ENCODE measurements around the gene COL5A1. TPM values are rescaled to one million over a fixed set of nuclear protein-coding genes. Genes with fewer than 3 reads are reported as not detected.

The COL5A1 gene
- total RNA-seq, 1 donor from 2014 or later: 2.8 TPM

DNA sequence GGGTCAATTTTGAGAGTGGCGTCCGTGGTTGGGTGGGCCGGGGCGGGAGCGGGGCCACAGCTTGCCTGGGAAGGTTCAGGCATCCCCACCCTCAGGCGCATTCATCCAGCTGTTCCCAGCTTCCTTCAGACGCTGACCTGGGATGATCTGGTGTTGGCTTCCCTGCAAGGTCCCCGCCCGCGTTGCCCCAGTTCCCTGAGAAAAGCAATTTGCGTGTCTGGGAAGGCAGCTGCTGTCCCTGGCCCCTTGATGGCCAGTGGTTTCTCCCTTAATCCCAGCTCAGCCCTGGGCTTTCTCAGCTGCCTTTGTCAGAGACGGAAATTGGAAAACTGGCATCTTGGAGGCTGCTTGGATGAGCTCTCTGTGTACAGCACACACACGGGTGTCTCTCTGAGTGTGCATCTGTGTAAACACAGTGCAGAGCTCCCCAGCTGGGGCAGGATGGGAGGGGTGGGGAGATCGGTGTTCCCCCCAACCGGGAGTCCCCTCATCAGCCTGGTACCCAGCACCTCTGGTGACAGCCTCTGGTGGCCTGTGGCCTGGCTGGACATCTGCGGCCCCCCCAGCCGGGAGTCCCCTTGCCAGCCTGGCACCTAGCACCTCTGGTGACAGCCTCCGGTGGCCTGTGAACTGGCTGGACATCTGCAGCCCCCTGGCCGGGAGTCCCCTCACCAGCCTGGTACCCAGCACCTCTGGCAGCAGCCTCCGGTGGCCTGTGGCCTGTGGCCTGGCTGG lies 94.0 kb downstream of the COL5A1 start:
- no peak for DNase-seq (ENCODE audit: low spot score)
- no peak for ATAC-seq

DNA sequence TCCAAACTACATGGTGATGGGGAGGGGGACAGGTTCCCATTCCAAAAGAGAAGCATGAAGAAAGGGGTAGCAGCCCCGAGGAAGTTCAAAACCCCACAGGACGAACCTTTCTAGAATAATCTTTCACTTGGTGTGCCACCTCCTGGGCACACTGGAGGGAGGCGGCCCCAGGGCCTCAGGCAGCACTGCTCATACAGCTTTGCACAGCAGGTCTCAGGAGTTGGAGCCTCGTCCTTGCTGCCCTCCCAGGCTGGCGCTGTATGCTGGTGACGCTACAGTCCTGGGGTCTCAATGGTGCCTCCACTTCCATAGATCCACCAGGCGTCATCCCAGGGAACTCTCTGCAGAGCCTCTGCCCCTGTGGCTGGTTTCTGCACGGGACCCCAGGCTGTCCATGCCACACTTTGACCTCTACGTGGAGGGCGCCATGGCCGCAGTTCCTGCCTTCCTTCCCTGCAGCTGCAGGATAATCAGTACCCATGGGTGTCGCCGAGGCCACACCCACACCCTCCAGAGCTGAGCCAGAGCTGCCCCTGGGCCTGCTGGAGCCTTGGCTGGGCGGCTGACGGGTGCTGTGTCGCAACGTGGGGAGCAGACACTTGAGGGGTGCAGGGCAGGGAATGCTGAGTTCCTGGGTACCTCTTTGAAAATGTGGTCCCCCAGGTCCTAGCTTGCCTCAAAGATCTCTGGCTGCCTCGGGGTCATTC lies 95.3 kb downstream of the COL5A1 start:
- DNase-seq (ENCODE audit: low spot score): no peak
- ATAC-seq: no peak

DNA sequence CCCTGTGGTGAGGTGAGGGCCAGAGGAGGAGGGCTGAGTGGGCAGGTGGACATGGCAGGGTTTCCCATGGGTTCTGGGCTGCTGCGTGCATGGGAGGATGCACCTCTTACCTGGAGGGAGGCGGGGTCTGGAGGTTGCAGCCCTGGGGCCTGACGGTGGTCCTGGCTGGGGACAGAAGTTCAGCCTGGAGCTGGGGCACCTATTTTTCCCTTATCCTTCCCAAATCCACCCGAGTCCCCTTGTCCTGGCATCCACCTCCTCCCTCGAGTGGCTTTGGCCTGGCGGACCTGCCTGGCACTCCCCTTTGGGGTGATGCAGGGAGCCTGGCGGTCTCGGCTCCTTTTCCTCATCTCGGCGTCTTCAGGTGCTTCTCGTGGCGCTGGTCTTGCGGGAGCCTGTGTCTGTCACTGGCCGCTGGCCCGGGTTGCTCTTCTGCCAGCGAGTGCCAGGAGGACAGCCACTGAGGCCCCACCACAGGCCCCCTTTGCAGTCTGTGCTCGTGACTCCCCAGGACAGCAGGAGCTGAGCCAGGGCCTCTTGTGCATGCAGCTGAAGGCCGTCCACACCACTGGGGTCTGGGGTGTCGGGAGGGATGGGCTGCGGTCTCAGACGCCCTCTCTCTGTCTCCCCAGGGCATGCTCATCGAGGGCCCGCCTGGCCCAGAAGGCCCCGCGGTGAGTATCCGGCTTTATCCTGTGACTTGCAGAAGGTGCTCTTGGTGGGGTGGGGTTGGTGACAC lies 96.4 kb downstream of the COL5A1 start:
- DNase-seq (ENCODE audit: low spot score) (no peak), ATAC-seq (no peak)

DNA sequence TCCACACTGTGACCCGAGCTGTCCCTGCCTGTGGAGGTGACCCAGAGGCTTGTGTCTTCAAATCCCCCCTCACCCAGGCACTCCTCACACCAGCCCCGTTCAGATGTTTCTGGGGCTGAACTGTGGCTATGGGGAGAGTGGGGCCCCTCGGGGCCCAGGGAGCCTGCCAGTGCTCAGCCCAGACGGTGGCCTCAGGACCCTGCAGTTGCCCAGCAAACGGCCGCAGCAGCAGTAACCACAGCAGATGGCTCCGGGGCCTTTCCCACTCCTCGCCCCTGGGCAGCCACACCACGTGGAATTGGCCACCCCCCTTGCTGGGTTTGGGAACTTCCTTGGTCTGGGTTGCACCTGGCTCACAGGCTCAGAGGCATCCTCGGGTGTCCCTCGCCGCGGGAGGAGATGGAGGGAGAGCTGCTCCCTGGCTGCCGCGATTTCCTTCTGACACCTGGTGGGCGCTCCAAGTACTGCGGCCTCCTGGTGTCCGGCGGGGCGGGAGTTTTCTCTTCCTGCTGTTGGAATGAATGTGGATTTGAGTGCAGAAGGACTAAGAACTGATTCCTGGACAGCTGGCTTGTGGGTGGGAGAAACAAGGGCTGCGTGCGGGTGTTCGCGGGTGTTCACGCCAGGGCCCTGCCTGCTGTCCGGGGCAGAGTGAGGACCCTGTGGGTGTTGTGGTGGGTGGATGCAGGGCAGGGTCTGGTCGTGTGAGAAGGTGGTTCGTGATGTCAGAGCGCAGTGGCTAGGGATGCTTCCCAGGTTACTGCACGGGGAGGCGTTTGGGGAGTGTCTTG lies 97.5 kb downstream of the COL5A1 start:
- ATAC-seq: peak; percentile 87
- DNase-seq (ENCODE audit: low spot score): peak; percentile 61

DNA sequence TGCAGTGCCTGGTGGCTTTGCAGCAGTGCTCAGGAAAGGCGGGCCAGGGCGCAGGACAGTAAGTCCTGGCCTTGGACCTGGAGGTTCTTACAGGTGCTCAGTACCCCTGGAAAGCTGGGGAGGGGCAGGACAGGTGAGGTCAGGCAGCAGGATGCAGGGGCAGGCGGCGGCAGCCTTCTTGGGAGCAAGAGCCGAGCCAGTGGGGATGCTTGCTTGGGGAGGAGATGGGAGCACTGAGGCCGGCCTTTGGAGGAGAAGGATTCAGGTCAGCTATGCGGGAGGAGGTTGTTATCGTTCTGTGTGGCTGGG lies 98.0 kb downstream of the COL5A1 start:
- no peak for DNase-seq (ENCODE audit: low spot score)
- no peak for ATAC-seq

DNA sequence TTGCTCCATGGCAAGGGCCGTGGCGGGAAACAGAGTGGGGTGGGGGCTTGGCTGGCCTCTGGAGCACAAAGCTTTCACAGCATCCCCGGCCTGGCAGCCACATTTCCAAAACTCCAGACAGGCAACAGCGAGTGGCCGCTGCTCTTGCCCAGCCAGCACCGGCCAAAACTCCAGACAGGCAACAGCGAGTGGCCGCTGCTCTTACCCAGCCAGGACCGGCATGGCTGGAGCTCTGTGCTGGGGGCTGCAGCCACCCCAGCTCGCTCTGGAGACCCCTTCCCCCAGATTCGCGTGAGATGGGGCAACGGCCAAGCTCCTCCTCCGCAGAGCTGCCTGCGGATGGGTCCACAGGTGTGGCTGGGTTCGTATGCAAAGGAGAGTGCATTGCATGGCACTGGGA lies 98.5 kb downstream of the COL5A1 start:
- ATAC-seq: no peak

DNA sequence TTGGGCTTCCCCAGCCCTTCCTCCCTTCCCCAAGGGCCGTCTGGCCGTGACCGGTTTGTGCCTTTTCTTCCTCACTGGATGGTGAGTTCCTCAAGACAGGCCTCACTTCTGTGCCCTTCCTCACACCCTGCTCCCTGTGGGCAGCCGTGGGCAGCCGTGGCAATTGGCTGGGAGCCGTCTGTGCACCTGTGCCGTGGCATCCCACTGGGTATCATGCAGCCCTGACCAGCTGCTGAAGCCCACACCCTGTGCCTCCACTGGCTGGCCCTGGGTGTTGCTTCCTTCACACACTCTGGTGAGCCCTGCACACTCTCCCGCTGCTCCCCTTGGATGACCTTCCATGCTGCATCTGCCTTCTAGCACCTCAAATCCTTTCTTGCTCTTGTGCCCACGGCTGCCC lies 100.2 kb downstream of the COL5A1 start:
- DNase-seq (ENCODE audit: low spot score): no peak

More for the DNA sequence above, 98.5 kb downstream of the COL5A1 start:
- no peak for DNase-seq (ENCODE audit: low spot score)

DNA sequence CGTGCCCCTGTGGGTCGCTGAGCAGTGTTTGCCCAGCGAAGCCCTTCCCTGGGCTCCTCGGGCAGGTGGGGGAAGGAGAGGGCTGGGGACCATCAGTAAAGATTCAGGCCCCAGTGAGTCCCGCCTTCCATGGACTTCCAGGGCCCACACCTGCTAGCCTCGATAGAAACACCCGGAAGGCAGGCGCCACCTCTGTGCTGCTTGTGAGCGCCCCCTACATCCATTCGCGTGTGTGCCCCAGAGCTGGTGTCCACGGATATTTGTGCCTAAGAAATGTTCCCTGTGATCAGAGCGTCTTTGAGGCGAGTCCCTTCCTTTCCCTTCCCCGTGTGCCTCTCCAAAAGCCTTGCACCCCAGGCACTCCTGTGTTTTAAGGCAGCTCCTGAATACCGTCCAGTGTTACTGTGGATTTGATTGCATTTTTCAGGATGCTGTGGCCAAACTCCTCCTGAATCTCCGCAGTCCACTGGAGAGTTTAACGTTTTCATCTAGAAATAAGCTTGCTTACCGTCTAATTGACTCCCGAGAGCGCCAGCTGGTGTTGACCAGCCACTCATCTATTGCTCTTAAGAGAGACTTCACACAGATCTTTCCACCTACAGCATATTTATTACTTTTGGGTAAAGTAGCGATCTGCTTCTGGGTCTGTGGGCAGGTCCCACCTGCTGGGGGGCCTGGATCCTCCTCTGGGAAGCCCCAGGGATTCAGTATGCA lies 101.4 kb downstream of the COL5A1 start:
- DNase-seq (ENCODE audit: low spot score): no peak
- no peak for ATAC-seq

More for the DNA sequence above, 100.2 kb downstream of the COL5A1 start:
- no peak for ATAC-seq

DNA sequence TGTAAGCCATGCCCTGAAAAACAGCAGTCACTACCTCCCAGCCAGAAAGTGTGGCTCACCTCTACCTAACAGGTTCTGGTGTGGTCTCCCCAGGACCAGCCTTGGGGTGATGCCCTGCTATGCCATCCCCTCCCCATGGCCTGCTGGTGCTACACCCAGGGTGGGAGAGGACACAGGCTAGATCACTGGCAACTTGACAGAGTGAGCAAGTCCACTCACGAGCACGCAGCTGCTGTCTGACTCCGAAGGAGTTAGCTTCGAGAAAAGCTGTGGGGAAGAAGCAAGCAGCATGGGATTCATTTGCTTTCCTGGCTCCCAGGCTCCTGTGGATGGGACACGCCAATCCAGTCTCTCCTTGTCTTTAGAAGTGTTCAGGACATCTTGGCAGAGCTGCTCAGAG lies 102.2 kb downstream of the COL5A1 start:
- ATAC-seq (no peak), DNase-seq (ENCODE audit: low spot score) (no peak)

DNA sequence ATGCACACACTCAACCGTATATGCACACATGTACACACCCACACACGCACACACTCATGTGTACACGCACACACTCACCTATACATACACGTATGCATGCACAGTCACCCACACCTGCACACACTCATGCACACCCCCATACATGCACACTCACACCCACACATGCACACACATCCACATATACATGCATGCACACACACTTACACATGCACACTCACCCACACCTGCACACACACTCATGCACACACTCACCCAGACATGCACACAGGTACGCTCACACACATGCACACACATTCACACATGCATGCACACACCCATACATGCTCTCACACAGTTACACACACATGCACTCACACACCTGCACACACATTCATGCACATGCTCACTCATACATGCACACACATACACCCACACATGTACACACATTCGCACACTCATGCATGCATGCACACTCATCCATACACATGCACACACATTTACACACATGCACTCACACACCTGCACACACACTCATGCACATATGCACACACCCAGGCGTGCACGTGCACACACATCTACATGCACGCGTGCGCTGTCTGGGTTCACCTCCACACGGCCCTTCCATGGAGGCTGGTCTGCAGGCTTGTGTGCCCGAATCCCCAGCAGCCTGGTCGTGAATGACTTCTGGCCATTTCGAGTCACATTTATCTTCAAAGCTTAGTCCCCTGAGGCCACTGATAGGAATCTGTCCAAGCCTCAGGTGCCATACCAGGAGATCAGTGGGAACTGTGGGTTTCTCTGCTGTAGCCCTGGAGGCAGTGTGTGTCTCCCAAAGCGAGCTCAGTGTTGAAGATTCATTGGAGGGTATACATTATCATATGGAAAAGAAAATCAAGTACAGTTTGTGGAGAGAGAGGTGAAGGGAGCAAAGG lies 103.0 kb downstream of the COL5A1 start:
- ATAC-seq: no peak

DNA sequence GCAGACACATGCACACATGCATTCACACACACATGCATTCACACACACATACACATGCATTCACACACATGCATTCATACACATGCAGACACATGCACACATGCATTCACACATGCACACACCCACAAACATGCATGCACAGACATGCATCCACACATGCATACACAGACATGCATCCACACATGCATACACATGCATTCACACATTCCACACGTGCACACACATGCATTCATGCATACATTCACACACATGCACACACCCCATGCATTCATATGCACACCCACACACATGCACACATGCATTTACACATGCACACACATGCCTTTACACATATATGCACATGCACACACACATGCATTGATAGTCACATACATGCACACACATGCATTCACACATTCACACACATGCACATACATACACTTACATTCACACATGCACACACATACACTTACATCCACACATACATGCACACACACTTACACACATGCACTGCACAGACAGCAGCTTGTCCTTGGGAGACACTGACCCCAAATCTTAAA lies 106.4 kb downstream of the COL5A1 start:
- ATAC-seq: no peak
- no peak for DNase-seq (ENCODE audit: low spot score)

More for the DNA sequence above, 103.0 kb downstream of the COL5A1 start:
- no peak for DNase-seq (ENCODE audit: low spot score)

DNA sequence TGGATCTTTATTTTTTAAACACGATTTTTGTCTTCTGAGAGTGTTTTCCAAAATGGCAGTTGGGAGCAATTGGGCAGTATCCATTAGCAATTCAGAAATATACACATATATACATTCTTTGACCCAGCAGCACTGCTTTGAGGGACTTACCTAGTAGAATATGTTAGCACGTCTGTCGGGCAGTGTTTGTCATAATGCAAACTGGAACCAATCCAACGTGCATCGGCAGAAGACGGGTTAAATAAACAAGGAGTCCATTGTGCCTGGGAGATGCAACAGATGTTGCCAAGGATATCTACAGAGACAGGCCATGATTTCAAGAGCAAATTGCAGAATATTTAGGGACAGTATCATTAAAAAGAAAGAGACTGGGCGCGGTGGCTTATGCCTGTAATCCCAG lies 107.0 kb downstream of the COL5A1 start:
- DNase-seq (ENCODE audit: low spot score) (no peak), ATAC-seq (no peak)

DNA sequence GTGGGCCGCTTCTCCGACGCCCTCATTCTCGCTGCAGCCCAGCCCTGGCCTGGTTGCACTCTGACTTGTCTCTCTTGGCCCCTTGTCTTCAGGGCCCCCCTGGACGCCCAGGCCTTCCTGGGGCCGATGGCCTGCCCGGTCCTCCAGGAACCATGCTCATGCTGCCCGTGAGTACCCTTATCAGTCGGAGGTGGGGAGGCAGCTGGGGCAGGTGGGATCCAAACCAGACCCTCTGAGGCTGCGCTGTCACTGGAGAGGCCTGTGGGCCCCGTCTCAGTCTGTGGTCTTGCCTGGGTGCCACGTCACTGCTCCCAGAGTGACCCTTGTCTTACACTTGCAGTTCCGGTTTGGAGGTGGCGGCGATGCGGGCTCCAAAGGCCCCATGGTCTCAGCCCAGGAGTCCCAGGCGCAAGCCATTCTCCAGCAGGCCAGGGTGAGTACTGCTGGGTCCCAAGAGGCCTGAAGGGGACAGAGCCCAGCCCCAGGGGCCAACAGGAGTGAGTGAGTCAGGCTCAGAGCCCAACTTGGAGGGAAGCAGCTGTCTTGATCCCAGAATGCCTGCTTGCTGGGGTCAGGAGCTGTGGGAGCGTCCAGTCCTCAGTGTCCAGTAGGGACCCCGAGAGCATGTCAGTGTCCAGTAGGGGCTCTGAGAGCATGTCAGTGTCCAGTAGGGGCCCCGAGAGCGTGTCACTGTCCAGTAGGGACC lies 109.0 kb downstream of the COL5A1 start:
- no peak for ATAC-seq
- no peak for DNase-seq (ENCODE audit: low spot score)

DNA sequence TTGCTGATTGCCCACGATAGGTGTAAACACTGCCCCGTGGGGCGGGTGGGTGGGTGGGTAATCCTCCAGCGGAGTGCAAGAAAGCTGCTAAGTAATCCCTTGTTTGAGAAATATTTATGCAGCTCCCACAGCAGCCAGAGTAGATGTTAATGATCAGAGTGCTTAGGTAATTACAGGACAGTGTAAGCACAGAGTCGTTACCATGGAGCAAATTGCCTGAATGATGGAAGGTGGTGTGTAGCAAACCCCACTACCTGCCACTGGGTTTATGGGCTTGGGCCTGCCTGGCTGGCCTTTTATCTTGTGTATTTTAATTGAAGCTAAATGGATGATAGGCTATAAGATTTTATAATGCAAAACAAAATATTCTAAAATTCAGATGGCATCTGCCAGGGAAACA lies 110.0 kb downstream of the COL5A1 start:
- no peak for DNase-seq (ENCODE audit: low spot score)
- ATAC-seq: no peak

DNA sequence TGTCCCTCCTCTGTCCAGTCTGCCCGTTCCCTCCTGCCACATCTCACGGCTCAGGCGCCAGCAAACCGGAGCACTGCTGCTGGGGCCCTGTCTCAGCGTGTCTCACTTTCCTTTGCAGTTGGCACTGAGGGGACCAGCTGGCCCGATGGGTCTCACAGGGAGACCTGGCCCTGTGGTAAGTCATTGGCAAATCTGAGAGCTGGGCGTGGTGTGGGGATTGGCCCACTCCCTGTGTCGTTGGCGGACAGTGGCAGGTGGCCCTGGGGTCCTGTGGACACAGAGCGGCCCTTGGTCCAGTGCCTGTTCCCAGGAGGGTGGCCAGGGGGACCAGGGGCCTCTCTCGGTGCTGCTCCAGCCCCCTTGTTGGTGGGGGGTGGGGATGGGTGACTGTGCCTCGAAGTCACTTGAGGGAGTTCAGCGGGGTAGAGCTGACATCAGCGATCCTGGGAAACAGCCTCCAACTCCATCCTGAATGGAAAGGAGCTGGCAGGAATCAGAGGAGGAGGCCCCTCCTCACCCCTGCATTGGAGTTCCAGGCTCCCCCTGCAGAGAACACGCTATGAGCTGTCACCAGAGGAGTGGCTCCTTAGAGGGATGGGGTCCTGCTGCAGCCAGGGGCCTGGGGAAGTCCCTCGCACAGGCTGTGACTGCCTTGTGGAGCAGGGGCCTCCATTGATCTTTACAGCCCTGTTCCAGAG lies 111.0 kb downstream of the COL5A1 start:
- DNase-seq (ENCODE audit: low spot score) (no peak), ATAC-seq (no peak)

DNA sequence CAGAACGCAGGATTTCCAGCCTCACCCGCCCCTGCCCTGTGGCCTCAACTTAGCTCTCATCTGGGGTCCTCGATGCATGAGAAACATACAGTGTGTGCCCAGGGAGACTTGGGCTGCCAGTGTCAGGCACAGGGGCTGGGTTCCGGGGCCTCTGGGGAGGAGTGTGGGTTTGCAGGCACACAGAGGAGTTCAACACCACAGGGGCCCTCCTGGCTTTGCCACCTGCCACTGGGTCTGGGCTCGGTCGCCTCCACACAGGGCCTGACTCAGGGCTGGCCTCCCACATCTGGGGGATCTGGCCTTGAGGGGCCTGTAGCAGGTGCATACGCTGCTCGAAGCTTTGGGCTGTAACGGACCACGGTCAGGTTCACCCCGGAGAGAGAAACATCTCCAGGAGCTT lies 111.6 kb downstream of the COL5A1 start:
- ATAC-seq (no peak), DNase-seq (ENCODE audit: low spot score) (no peak)

DNA sequence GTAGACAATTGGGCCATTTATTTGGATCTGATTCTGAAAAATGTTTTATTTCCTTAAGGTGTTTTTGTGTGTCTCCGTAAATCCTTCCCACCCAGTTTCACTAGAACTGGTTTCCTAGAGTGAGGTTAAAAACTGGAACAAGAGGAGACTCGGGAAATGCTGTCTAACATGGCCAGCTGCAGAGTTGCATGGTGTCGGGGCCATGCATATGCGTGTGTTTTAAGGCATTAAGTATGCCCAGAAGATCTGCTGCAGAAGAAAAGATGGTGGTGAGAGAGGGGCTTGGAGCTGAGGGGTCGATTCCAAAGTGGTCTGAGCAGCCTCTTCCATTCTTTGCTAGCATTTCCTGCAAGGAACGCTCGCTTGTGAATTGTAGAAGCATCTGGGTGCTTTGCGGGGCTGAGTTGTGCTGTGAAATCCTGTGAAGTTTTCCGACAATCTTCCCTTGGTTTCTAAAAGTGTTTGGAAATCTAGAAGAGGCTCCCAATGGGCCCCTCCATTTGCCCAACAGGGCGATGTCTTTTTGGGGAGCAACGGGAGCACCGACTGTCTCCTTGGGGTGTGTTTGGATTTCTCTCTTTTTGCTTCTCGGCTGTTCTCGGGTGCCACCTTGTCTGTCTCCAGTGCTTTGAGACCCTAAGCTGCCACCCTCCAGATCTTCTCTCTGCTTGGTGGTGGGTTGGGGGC lies 113.8 kb downstream of the COL5A1 start:
- no peak for DNase-seq (ENCODE audit: low spot score)
- ATAC-seq: no peak

Data from left lobe of liver (tissue), 2 donors.